Endodermal cell (in vitro differentiated cells): Measurements from ENCODE around the gene PTPRR. TPM values are rescaled to one million over a fixed set of nuclear protein-coding genes. Genes with fewer than 3 reads are reported as not detected.
A peak's percentile ranks its signal among the peaks of the same experiment; 100 is the strongest.

Source experiments
- DNase-seq: peaks from one replicate; pipeline ENCODE4 v3.0.0-alpha.2; 2017
- H3K27ac ChIP-seq: 2 replicates; pipeline ENCODE4 v1.5.1; 2013; ENCODE audit warnings: mild to moderate bottlenecking, low read depth, low read length, moderate library complexity
- H3K27me3 ChIP-seq: 2 replicates; pipeline ENCODE4 v1.6.1; 2013; ENCODE audit warnings: mild to moderate bottlenecking, low read length, moderate library complexity; ENCODE audit not compliant: insufficient read depth, control insufficient read depth, poor library complexity, severe bottlenecking
- H3K36me3 ChIP-seq: 2 replicates; pipeline ENCODE4 v1.7.0; 2013; ENCODE audit warnings: mild to moderate bottlenecking, low read length, moderate library complexity; ENCODE audit not compliant: control insufficient read depth, insufficient read depth
- H3K4me1 ChIP-seq: one replicate; pipeline ENCODE4 v1.7.0; 2013; ENCODE audit warnings: low read length; ENCODE audit not compliant: control insufficient read depth, insufficient read depth
- H3K4me3 ChIP-seq: 2 replicates; pipeline ENCODE4 v1.5.1; 2013; ENCODE audit warnings: mild to moderate bottlenecking, low read length, moderate library complexity
- H3K9ac ChIP-seq: 2 replicates; pipeline ENCODE4 v1.6.1; 2013; ENCODE audit warnings: mild to moderate bottlenecking, low read length, moderate library complexity; ENCODE audit not compliant: poor library complexity, severe bottlenecking; ENCODE audit errors: extremely low read depth
- H3K9me3 ChIP-seq: 2 replicates; pipeline ENCODE4 v1.6.1; 2013; ENCODE audit warnings: mild to moderate bottlenecking, low read length, moderate library complexity; ENCODE audit not compliant: control insufficient read depth
- H3K27ac Mint-ChIP-seq: 2 replicates; pipeline ENCODE4 v1.8.0; 2020; ENCODE audit warnings: mixed read lengths
- H3K27me3 Mint-ChIP-seq: 2 replicates; pipeline ENCODE4 v1.8.0; 2021; ENCODE audit warnings: mild to moderate bottlenecking, mixed read lengths; ENCODE audit not compliant: insufficient read depth
- H3K36me3 Mint-ChIP-seq: 2 replicates; pipeline ENCODE4 v1.8.0; 2020; ENCODE audit warnings: low read depth, mixed read lengths
- H3K4me1 Mint-ChIP-seq: 2 replicates; pipeline ENCODE4 v1.8.0; 2020; ENCODE audit warnings: mixed read lengths
- H3K4me3 Mint-ChIP-seq: 2 replicates; pipeline ENCODE4 v1.8.0; 2020; ENCODE audit warnings: mild to moderate bottlenecking, moderate library complexity, mixed read lengths
- H3K9me3 Mint-ChIP-seq: 2 replicates; pipeline ENCODE4 v1.8.0; 2020; ENCODE audit warnings: mild to moderate bottlenecking, mixed read lengths
- WGBS, 2 experiments: methylation state at CpG; one replicate each; pipeline versions ENCODE4 v1.1.5 to v1.1.7; 2013; ENCODE audit warnings: missing lambda C conversion rate in 2 of 2, mixed read lengths in 1 of 2; ENCODE audit not compliant: insufficient coverage in 1 of 2, insufficient read length in 1 of 2; 5-methylcytosine and 5-hydroxymethylcytosine counted together
- total RNA-seq, 2 donors: library from RNA; stranded (reverse); fragmentation: NEBNext Ultra II Directional in 1 of 2; extraction: Animal tissue kit (Norgen Biotek cat#: 25700) in 1 of 2; gene quantifications; 2 replicates in 1 of 2; 3 replicates in 1 of 2; pipeline ENCODE4 v1.2.1, GENCODE V29; 2021
- TF ChIP-seq, protein P1 (sequence below): fragments of 200-600 bp; sonication (generic); conservative IDR thresholded peaks from 2 replicates; pipeline ENCODE4 v1.5.0; 2021; ENCODE audit warnings: antibody characterized with exemption, mild to moderate bottlenecking

The PTPRR gene
- total RNA-seq, 2 donors from 2014 or later, result 0.27 to 0.40 TPM

DNA sequence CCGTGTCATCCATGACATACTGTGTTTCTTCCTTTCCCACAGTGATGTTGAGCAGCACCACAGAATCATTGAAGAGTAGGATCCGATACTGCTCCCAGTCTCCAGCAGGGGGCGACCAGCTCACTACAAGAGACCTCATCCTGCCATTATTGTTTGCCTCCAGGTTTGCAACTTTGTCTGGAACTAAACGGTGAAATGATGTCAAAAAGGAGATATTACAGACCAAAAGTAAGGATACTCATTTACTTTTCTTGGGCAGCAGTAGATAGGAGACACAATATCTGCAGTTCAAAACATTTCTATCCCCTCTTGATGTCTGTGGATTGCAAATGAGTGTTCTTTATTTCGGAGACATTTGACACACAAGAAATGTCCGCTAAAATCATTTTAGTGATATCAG is 330.5 kb downstream of the PTPRR start:
- H3K36me3 ChIP-seq, result no peaks in the 10 kb centered on the region
- H3K9me3 Mint-ChIP-seq, result peaks cover 14% of the 10 kb centered on the region
- no peak overlapping the region for H3K9ac ChIP-seq
- H3K4me1 Mint-ChIP-seq, result peaks cover 3% of the 10 kb centered on the region
- peaks cover 7% of the 10 kb centered on the region for H3K9me3 ChIP-seq
- WGBS, 2 experiments, result 29 to 49% methylated on average over 1 to 6 of the region's 6 CpGs
- no peak overlapping the region for H3K4me3 Mint-ChIP-seq
- H3K4me1 ChIP-seq, result no peaks in the 10 kb centered on the region
- no peaks in the 10 kb centered on the region for H3K27me3 ChIP-seq
- H3K27ac Mint-ChIP-seq, result no peak overlapping the region
- H3K4me3 ChIP-seq, result no peak overlapping the region
- H3K27ac ChIP-seq, result no peak overlapping the region
- H3K27me3 Mint-ChIP-seq, result no peaks in the 10 kb centered on the region
- H3K36me3 Mint-ChIP-seq, result no peaks in the 10 kb centered on the region
- peak; percentile 95 for DNase-seq
- TF ChIP-seq, protein P1, sequence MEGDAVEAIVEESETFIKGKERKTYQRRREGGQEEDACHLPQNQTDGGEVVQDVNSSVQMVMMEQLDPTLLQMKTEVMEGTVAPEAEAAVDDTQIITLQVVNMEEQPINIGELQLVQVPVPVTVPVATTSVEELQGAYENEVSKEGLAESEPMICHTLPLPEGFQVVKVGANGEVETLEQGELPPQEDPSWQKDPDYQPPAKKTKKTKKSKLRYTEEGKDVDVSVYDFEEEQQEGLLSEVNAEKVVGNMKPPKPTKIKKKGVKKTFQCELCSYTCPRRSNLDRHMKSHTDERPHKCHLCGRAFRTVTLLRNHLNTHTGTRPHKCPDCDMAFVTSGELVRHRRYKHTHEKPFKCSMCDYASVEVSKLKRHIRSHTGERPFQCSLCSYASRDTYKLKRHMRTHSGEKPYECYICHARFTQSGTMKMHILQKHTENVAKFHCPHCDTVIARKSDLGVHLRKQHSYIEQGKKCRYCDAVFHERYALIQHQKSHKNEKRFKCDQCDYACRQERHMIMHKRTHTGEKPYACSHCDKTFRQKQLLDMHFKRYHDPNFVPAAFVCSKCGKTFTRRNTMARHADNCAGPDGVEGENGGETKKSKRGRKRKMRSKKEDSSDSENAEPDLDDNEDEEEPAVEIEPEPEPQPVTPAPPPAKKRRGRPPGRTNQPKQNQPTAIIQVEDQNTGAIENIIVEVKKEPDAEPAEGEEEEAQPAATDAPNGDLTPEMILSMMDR, result peak; percentile 95

Other genes starting within 250 kb of the PTPRR start
- 1 to 10 TPM in 1 of 2 donors, under 1 TPM in 1; 0.48 to 1.0 TPM for gene TSPAN8, start 237.3 kb upstream of the PTPRR start, total RNA-seq